Astrocyte of the cerebellum (primary cell): ENCODE measurements around the gene ARIH2.

Experiments used
- DNase-seq: peaks from one replicate; pipeline ENCODE4 v3.0.0-alpha.2; 2011; ENCODE audit warnings: low read depth
- H3K4me3 ChIP-seq: 2 replicates; pipeline ENCODE4 v1.5.1; 2011; ENCODE audit warnings: mild to moderate bottlenecking, low read depth, low read length, moderate library complexity
- in situ Hi-C: cut with HindIII; loops from 2 replicates; pipeline ENCODE4 v1.10.0; 2017; ENCODE audit warnings: low sequenced_read_pairs
- TF ChIP-seq, protein P1 (sequence below): IDR thresholded peaks from 2 replicates; pipeline ENCODE4 v1.5.1; 2012; ENCODE audit warnings: low read length, low read depth, moderate library complexity, mild to moderate bottlenecking; ENCODE audit errors: missing control alignments

The ARIH2 gene

GRCh38 chr3:48928679-48929078 lies 10.0 kb downstream of the ARIH2 start:
- no peak overlapping the region for H3K4me3 ChIP-seq
- TF ChIP-seq, protein P1, sequence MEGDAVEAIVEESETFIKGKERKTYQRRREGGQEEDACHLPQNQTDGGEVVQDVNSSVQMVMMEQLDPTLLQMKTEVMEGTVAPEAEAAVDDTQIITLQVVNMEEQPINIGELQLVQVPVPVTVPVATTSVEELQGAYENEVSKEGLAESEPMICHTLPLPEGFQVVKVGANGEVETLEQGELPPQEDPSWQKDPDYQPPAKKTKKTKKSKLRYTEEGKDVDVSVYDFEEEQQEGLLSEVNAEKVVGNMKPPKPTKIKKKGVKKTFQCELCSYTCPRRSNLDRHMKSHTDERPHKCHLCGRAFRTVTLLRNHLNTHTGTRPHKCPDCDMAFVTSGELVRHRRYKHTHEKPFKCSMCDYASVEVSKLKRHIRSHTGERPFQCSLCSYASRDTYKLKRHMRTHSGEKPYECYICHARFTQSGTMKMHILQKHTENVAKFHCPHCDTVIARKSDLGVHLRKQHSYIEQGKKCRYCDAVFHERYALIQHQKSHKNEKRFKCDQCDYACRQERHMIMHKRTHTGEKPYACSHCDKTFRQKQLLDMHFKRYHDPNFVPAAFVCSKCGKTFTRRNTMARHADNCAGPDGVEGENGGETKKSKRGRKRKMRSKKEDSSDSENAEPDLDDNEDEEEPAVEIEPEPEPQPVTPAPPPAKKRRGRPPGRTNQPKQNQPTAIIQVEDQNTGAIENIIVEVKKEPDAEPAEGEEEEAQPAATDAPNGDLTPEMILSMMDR: no peak
- in situ Hi-C loops: no loop called here
- no peak for DNase-seq

- no peak overlapping the region for H3K4me3 ChIP-seq
- TF ChIP-seq, protein P1: no peak
- DNase-seq: no peak
- in situ Hi-C loops: no loop called here
These were observed 10.9 kb downstream of the ARIH2 start for GRCh38 chr3:48929358-48930035.

DNA sequence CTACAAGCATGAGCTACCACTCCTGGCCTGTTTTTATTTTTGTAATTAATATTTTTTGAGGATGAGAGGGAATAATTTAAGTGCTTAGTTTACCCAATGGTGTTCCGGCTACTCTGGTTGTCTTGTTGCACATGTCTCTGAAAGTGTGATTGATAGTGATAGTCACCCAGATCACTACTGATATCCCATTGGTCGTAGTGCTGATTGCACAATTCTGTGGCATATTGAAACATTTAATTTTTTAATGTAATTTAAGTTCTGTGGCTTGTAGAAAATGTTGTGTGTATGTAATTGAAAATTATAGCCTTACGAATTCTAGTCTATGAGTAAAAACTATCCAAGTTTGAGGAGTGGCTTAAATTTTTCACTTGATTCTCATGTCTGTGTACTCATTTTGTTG lies 11.9 kb downstream of the ARIH2 start:
- TF ChIP-seq, protein P1: no peak
- H3K4me3 ChIP-seq: no peak overlapping the region
- in situ Hi-C loops: no loop called here
- DNase-seq: no peak

GRCh38 chr3:48931944-48932580 lies 13.4 kb downstream of the ARIH2 start:
- no peak overlapping the region for H3K4me3 ChIP-seq
- DNase-seq: no peak
- in situ Hi-C loops: no loop called here
- TF ChIP-seq, protein P1: no peak

- TF ChIP-seq, protein P1: no peak
- in situ Hi-C loops: no loop called here
- no peak overlapping the region for H3K4me3 ChIP-seq
- DNase-seq: no peak
These were observed 15.8 kb downstream of the ARIH2 start for GRCh38 chr3:48934333-48934991.

- in situ Hi-C loops: no loop called here
These were observed 16.9 kb downstream of the ARIH2 start for GRCh38 chr3:48935530-48935929.

More at GRCh38 chr3:48935530-48935929, 16.9 kb downstream of the ARIH2 start:
- no peak overlapping the region for H3K4me3 ChIP-seq
- TF ChIP-seq, protein P1: no peak
- no peak for DNase-seq
